Lower lobe of right lung (tissue), 2 donors: ENCODE measurements around the gene THAP8. TPM values are rescaled to one million over a fixed set of nuclear protein-coding genes. Genes with fewer than 3 reads are reported as not detected.

ENCODE experiments used
- ATAC-seq, 2 donors: fragments of 200-7000 bp; cut with Tn5 transposase; one replicate each; pipeline ENCODE4 v1.9.1; 2020 to 2022; ENCODE audit warnings: mild to moderate bottlenecking in 2 of 2, moderate library complexity in 2 of 2
- DNase-seq: peaks from one replicate; pipeline ENCODE4 v3.0.0-alpha.2; 2020
- H3K27ac ChIP-seq: fragments of 200-600 bp; one replicate; pipeline ENCODE4 v1.8.0; 2022
- H3K27me3 ChIP-seq: fragments of 200-600 bp; one replicate; pipeline ENCODE4 v1.8.0; 2022; ENCODE audit warnings: low read depth
- H3K36me3 ChIP-seq: fragments of 200-600 bp; one replicate; pipeline ENCODE4 v1.8.0; 2022; ENCODE audit warnings: mild to moderate bottlenecking
- H3K4me1 ChIP-seq: fragments of 200-600 bp; one replicate; pipeline ENCODE4 v1.8.0; 2022
- H3K4me3 ChIP-seq: fragments of 200-600 bp; one replicate; pipeline ENCODE4 v1.8.0; 2022; ENCODE audit warnings: mild to moderate bottlenecking
- H3K9me3 ChIP-seq: fragments of 200-600 bp; one replicate; pipeline ENCODE4 v1.8.0; 2022
- intact Hi-C: fragments of 100-400 bp; cut with DNase I; formaldehyde crosslinking; loops from one replicate; pipeline ENCODE4 v1.11.0; 2022
- total RNA-seq: library from RNA; stranded (reverse); fragmentation: NEBNext Ultra II Directional; extraction: Animal tissue kit (Norgen Biotek cat#: 25700); gene quantifications from one replicate; pipeline ENCODE4 v1.2.1, GENCODE V29; 2021
- TF ChIP-seq, protein P1 (sequence below): fragments of 200-600 bp; IDR thresholded peaks from one replicate; pipeline ENCODE4 v1.8.0; 2022; ENCODE audit warnings: antibody characterized with exemption, mild to moderate bottlenecking
- donor health status: DM: no; HTN: yes; CAD: no; lungs with severe emphysema.

Gene THAP8
- total RNA-seq, 1 donor from 2014 or later: 5.5 TPM

GRCh38 chr19:36054733-36055686 is 925 bp upstream of the THAP8 start, which contains the start of gene WDR62:
Gene WDR62 (plus strand): TSS chr19:36054897. CDS start chr19:36054972, 75 bp downstream.
- H3K4me3 ChIP-seq: peak within 1 kb of the TSS; percentile 70
- TF ChIP-seq, protein P1, sequence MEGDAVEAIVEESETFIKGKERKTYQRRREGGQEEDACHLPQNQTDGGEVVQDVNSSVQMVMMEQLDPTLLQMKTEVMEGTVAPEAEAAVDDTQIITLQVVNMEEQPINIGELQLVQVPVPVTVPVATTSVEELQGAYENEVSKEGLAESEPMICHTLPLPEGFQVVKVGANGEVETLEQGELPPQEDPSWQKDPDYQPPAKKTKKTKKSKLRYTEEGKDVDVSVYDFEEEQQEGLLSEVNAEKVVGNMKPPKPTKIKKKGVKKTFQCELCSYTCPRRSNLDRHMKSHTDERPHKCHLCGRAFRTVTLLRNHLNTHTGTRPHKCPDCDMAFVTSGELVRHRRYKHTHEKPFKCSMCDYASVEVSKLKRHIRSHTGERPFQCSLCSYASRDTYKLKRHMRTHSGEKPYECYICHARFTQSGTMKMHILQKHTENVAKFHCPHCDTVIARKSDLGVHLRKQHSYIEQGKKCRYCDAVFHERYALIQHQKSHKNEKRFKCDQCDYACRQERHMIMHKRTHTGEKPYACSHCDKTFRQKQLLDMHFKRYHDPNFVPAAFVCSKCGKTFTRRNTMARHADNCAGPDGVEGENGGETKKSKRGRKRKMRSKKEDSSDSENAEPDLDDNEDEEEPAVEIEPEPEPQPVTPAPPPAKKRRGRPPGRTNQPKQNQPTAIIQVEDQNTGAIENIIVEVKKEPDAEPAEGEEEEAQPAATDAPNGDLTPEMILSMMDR: no peak
- ATAC-seq: peak; percentile 93 to 94
- H3K36me3 ChIP-seq: no peaks in the 10 kb centered on the region
- no peaks in the 10 kb centered on the region for H3K9me3 ChIP-seq
- H3K27me3 ChIP-seq: no peaks in the 10 kb centered on the region
- peak within 1 kb of the TSS; percentile 94 for H3K27ac ChIP-seq
- peak; percentile 95 for DNase-seq
- H3K4me1 ChIP-seq: peaks cover 20% of the 10 kb centered on the region
- intact Hi-C loops: no loop called here

DNA sequence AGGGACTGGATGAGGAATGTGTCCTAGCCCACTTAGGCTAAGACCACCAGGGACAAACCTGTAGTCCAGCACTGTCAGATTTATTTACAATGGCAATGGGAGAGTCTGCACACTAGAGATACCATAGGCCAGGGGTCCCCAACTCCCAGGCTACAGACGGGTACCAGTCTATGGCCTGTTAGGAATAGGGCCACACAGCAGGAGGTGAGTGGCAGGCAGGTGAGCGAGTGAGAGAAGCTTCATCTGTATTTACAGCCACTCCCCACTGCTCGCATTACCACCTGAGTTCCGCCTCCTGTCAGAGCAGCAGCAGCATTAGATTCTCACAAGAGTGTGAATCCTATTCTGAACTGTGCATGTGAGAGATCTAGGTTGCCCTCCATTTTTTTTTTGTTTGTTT is 2.4 kb downstream of the THAP8 start:
- ATAC-seq (no peak), DNase-seq (no peak)
- intact Hi-C loops: no loop called here
- Histone ChIP-seq H3K36me3 (no peaks in the 10 kb centered on the region), H3K27ac (no peak overlapping the region), H3K4me3 (no peak overlapping the region), H3K9me3 (no peaks in the 10 kb centered on the region), H3K4me1 (peaks cover 20% of the 10 kb centered on the region), H3K27me3 (no peaks in the 10 kb centered on the region)
- TF ChIP-seq, protein P1: no peak

DNA sequence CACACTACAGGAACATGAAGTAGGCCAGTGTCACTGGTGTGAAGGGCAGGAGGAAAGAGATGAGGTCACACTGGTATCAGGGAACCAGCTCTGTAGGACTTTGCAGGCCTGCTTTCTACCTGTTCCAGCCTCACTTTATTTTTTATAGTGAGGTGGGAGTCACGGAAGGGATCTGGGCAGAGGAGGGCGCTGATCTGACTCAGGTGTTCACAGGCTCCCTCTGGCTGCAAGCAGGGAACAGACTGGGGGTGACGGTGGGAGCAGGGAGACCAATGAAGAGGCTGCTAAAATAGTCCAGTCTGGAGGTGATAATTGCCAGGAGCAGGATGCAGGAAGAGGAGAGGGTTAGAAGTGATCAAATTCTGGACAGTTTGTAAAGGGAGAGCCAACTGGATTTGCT is 2.8 kb downstream of the THAP8 start:
- Histone ChIP-seq H3K36me3 (no peaks in the 10 kb centered on the region), H3K9me3 (no peaks in the 10 kb centered on the region), H3K4me3 (no peak overlapping the region), H3K27me3 (no peaks in the 10 kb centered on the region), H3K27ac (no peak overlapping the region), H3K4me1 (peaks cover 20% of the 10 kb centered on the region)
- TF ChIP-seq, protein P1: no peak
- DNase-seq: no peak
- no peak for ATAC-seq
- intact Hi-C loops: no loop called here

- Histone ChIP-seq H3K4me1 (peaks cover 9% of the 10 kb centered on the region), H3K27me3 (no peaks in the 10 kb centered on the region), H3K9me3 (no peaks in the 10 kb centered on the region), H3K4me3 (no peak overlapping the region), H3K27ac (no peak overlapping the region), H3K36me3 (no peaks in the 10 kb centered on the region)
- no peak for DNase-seq
- intact Hi-C loops: no loop called here
- TF ChIP-seq, protein P1: no peak
- no peak for ATAC-seq
Observed at GRCh38 chr19:36049080-36049698, 4.9 kb downstream of the THAP8 start.

DNA sequence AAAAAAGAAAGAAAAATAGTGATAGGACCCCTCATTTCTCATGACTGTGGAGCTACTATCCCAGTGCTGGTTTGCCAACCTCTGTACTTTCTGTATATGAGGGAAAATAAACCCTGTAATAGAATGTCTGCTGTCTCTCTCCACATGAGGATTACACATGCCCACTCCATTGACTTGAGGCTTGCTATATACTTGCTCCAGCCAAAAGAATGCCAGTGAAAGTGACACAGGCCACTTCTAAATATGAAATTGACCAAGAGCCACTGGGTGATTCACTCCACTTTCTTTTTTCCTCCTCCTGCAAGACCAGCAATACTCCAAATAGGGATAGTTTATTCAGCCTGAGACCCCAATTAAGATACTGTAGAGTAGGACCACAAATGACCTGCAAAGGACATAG is 6.2 kb downstream of the THAP8 start:
- no peak for ATAC-seq

More for the DNA sequence above, 6.2 kb downstream of the THAP8 start:
- H3K36me3 ChIP-seq: no peaks in the 10 kb centered on the region
- no peaks in the 10 kb centered on the region for H3K9me3 ChIP-seq
- H3K4me3 ChIP-seq: no peak overlapping the region
- intact Hi-C loops: no loop called here
- no peak overlapping the region for H3K27ac ChIP-seq
- DNase-seq: no peak
- H3K4me1 ChIP-seq: peaks cover 2% of the 10 kb centered on the region
- no peaks in the 10 kb centered on the region for H3K27me3 ChIP-seq
- TF ChIP-seq, protein P1: no peak
